H1 (cell line): ENCODE data around the gene TMEM72. TPM values are rescaled to one million over a fixed set of nuclear protein-coding genes. Genes with fewer than 3 reads are reported as not detected.

ENCODE experiments used
- CEBPB ChIP-seq: IDR thresholded peaks from 2 replicates; pipeline ENCODE4 v1.6.1; 2012; ENCODE audit warnings: low read depth, low read length
- CHD1 ChIP-seq: IDR thresholded peaks from 2 replicates; pipeline ENCODE4 v1.6.1; 2012; ENCODE audit warnings: low read depth, low read length, improper control_type of control experiment
- CREB1 ChIP-seq: IDR thresholded peaks from 2 replicates; pipeline ENCODE4 v1.6.1; 2012; ENCODE audit warnings: inconsistent platforms
- CTBP2 ChIP-seq: IDR thresholded peaks from 2 replicates; pipeline ENCODE4 v1.7.0; 2011; ENCODE audit warnings: borderline replicate concordance, mild to moderate bottlenecking, moderate library complexity, mixed read lengths, low read length; ENCODE audit not compliant: insufficient read depth, insufficient read length
- SIN3A ChIP-seq, 2 experiments: IDR thresholded peaks in 1 of 2; conservative IDR thresholded peaks in 1 of 2; 2 replicates each; pipeline ENCODE4 v1.6.1; 2011 to 2012; ENCODE audit warnings: low read length in 2 of 2, improper control_type of control experiment in 1 of 2, low read depth in 1 of 2, mild to moderate bottlenecking in 1 of 2
- polyA plus RNA-seq, 7 experiments: library from polyadenylated mRNA; depleted of rRNA in 3 of 7; stranded (reverse) in 5 of 7; unstranded in 2 of 7; fragments of >200 nt in 5 of 7; fragments of 200-250 nt in 2 of 7; gene quantifications; 1 replicate in 5 of 7; 2 replicates in 1 of 7; 4 replicates in 1 of 7; pipeline versions ENCODE4 v1.2.1 to v1.2.3, GENCODE V29; 2011 to 2013; ENCODE audit warnings: missing spikeins in 2 of 7, mixed read lengths in 2 of 7
- total RNA-seq: library from RNA; stranded (reverse); fragmentation: NEBNext Ultra II Directional; extraction: Animal tissue kit (Norgen Biotek cat#: 25700); gene quantifications from 2 replicates; pipeline ENCODE4 v1.2.1, GENCODE V29; 2021

TMEM72 gene
- total and polyA plus RNA-seq, 2 of the 8 experiments (the other 6 are each of a cell fraction or from before 2014, with no cell fraction given) = not detected

- TF ChIP-seq SIN3A (conservative IDR thresholded peaks at IDR 0.05 in 1 of 2, IDR thresholded peaks at IDR 0.05 in 1 of 2; ENCODE audit: low read depth in 1 of 2, low read length in 2 of 2) = no peak
- TF ChIP-seq CHD1 = no peak
- no peak for TF ChIP-seq CEBPB
- no peak for TF ChIP-seq CTBP2
- TF ChIP-seq CREB1 = no peak
Measured at GRCh38 chr10:44886966-44887365, 24.2 kb upstream of the TMEM72 start (continued).
